22Rv1 (cell line): ENCODE results near the gene MRPS18A.

Source experiments
- H3K27ac ChIP-seq: fragments of 450-650 bp; 2 replicates; pipeline ENCODE4 v1.5.1; 2017
- CTCF ChIP-seq: fragments of 450-650 bp; IDR thresholded peaks from 2 replicates; pipeline ENCODE4 v1.5.1; 2017; ENCODE audit warnings: mild to moderate bottlenecking
- ZFX ChIP-seq: fragments of 450-650 bp; IDR thresholded peaks from 2 replicates; pipeline ENCODE4 v1.6.1; 2017; ENCODE audit warnings: antibody characterized with exemption, borderline replicate concordance

Gene MRPS18A

DNA sequence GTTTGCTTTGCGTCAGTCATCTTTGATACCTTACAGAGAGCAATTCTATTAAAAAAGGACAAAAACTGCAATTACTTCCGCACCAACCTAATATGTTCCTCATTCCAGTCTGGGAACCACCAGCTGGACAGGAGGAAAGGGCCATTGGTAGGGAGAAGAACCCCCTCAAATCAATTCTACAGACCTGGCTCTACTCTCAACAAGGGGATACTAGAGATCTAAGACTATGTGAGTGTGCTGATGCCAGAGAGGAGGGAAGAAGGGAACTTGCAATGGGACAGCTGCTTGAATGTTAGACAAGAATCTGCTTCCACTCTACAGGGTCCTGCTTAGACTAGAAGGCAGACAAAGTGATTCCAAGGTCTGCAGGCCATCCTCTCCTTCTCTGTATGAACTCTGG is 13.3 kb downstream of the MRPS18A start:
- no peak for TF ChIP-seq CTCF
- no peak for TF ChIP-seq ZFX
- H3K27ac ChIP-seq, result no peak overlapping the region

GRCh38 chr6:43673444-43674084 is 14.0 kb downstream of the MRPS18A start:
- H3K27ac ChIP-seq, result no peak overlapping the region
- no peak for TF ChIP-seq CTCF
- TF ChIP-seq ZFX, result no peak

- no peak overlapping the region for H3K27ac ChIP-seq
- TF ChIP-seq ZFX (no peak), CTCF (no peak)
Measured at GRCh38 chr6:43671801-43672690, 15.5 kb downstream of the MRPS18A start.

GRCh38 chr6:43671011-43671800 is 16.4 kb downstream of the MRPS18A start:
- TF ChIP-seq CTCF (no peak), ZFX (no peak)
- no peak overlapping the region for H3K27ac ChIP-seq

DNA sequence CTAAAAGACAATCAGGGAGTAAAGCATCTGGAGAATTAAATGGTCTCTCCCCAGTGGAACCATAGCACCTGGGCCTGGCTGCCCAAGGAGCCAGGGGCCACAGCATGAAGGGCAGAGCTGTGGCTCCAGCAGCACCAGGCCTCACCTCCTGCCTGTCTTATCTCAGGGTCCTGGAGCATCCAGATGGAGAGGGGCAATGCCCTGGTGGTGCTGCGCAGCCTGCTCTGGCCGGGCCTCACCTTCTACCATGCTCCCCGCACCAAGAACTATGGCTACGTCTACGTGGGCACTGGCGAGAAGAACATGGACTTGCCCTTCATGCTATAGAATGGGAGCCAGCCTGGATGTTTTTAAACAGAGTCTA is 17.0 kb downstream of the MRPS18A start:
- no peak overlapping the region for H3K27ac ChIP-seq
- TF ChIP-seq ZFX (no peak), CTCF (no peak)

GRCh38 chr6:43669922-43670622 is 17.5 kb downstream of the MRPS18A start:
- TF ChIP-seq CTCF (no peak), ZFX (no peak)
- peak overlapping the region; percentile 23; the same call in 1 of the 2 replicates for H3K27ac ChIP-seq
